Measurements from ENCODE around the gene PANK3.
"Not testable (repeated sequence)": the region's sequence is repeated elsewhere in the genome, so short reads cannot be mapped to it uniquely, and the experiment has no call there.

DNA sequence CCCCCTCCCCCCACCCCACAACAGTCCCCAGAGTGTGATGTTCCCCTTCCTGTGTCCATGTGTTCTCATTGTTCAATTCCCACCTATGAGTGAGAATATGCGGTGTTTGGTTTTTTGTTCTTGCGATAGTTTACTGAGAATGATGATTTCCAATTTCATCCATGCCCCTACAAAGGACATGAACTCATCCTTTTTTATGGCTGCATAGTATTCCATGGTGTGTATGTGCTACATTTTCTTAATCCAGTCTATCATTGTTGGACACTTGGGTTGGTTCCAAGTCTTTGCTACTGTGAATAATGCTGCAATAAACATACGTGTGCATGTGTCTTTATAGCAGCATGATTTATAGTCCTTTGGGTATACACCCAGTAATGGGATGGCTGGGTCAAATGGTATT is 5.5 kb downstream of the PANK3 start:
- TF ChIP-seq, protein P1, sequence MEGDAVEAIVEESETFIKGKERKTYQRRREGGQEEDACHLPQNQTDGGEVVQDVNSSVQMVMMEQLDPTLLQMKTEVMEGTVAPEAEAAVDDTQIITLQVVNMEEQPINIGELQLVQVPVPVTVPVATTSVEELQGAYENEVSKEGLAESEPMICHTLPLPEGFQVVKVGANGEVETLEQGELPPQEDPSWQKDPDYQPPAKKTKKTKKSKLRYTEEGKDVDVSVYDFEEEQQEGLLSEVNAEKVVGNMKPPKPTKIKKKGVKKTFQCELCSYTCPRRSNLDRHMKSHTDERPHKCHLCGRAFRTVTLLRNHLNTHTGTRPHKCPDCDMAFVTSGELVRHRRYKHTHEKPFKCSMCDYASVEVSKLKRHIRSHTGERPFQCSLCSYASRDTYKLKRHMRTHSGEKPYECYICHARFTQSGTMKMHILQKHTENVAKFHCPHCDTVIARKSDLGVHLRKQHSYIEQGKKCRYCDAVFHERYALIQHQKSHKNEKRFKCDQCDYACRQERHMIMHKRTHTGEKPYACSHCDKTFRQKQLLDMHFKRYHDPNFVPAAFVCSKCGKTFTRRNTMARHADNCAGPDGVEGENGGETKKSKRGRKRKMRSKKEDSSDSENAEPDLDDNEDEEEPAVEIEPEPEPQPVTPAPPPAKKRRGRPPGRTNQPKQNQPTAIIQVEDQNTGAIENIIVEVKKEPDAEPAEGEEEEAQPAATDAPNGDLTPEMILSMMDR (IDR thresholded peaks at IDR 0.05), result not testable (repeated sequence)
- TF ChIP-seq POLR2A (IDR thresholded peaks at IDR 0.05), result not testable (repeated sequence)

Data from gastroesophageal sphincter (tissue), 3 donors.